K562 (cell line): ENCODE results near the gene TMEM63A. TPM values are rescaled to one million over a fixed set of nuclear protein-coding genes. Genes with fewer than 3 reads are reported as not detected.
A peak's percentile ranks its signal among the peaks of the same experiment; 100 is the strongest.

Experiments used
- ADNP ChIP-seq: fragments of 200-800 bp; sonication (Bioruptor generic); IDR thresholded peaks from 2 replicates; pipeline ENCODE4 v1.6.1; 2016; ENCODE audit warnings: missing genetic modification characterization, missing compliant biosample characterization
- BRCA1 ChIP-seq, 2 experiments: fragments of 450-650 bp in 1 of 2; sonication (generic) in 1 of 2; formaldehyde crosslinking in 1 of 2; IDR thresholded peaks; 2 replicates each; pipeline versions ENCODE4 v1.5.0 to v1.6.1; 2017 to 2020; ENCODE audit warnings: mild to moderate bottlenecking in 1 of 2, missing genetic modification reagents in 1 of 2
- CBX1 ChIP-seq: sonication (generic); IDR thresholded peaks from 2 replicates; pipeline ENCODE4 v1.6.1; 2016; ENCODE audit warnings: antibody characterized with exemption, low read depth, mild to moderate bottlenecking
- EGR1 ChIP-seq: fragments of 450-650 bp; conservative IDR thresholded peaks from 2 replicates; pipeline ENCODE4 v1.6.1; 2017; ENCODE audit warnings: mild to moderate bottlenecking
- GABPA ChIP-seq: fragments of 200-800 bp; sonication (Bioruptor generic); conservative IDR thresholded peaks from 2 replicates; pipeline ENCODE4 v1.6.1; 2016; ENCODE audit warnings: low read depth, missing genetic modification characterization, missing compliant biosample characterization
- KDM2B ChIP-seq: fragments of 250-450 bp; sonication (Bioruptor Pico); IDR thresholded peaks from 2 replicates; pipeline ENCODE4 v1.8.0; 2021; ENCODE audit warnings: mild to moderate bottlenecking, moderate library complexity
- MAZ ChIP-seq, 2 experiments: fragments of 450-650 bp in 1 of 2; sonication (generic) in 1 of 2; formaldehyde crosslinking; IDR thresholded peaks in 1 of 2; conservative IDR thresholded peaks in 1 of 2; 2 replicates each; pipeline versions ENCODE4 v1.4.0 to v1.5.0; 2020; ENCODE audit warnings: mild to moderate bottlenecking in 1 of 2, missing genetic modification reagents in 1 of 2
- NCOA4 ChIP-seq: fragments of 450-650 bp; IDR thresholded peaks from 2 replicates; pipeline ENCODE4 v1.6.1; 2018; ENCODE audit warnings: mild to moderate bottlenecking; ENCODE audit not compliant: partially characterized antibody
- NFIX ChIP-seq: fragments of 250-450 bp; sonication (Bioruptor Pico); IDR thresholded peaks from 2 replicates; pipeline ENCODE4 v1.4.0; 2020; ENCODE audit warnings: low read depth, mild to moderate bottlenecking, moderate library complexity
- PML ChIP-seq: IDR thresholded peaks from 2 replicates; pipeline ENCODE4 v1.6.1; 2012; ENCODE audit warnings: low read length, inconsistent platforms
- POLR2B ChIP-seq: fragments of 450-650 bp; IDR thresholded peaks from 2 replicates; pipeline ENCODE4 v1.6.1; 2018; ENCODE audit warnings: low read depth; ENCODE audit not compliant: partially characterized antibody
- PPARD ChIP-seq: fragments of 250-450 bp; sonication (Bioruptor Pico); IDR thresholded peaks from 2 replicates; pipeline ENCODE4 v1.8.0; 2022; ENCODE audit warnings: inconsistent platforms, mild to moderate bottlenecking, moderate library complexity
- PRDM10 ChIP-seq: fragments of 450-650 bp; IDR thresholded peaks from 2 replicates; pipeline ENCODE4 v1.6.1; 2018; ENCODE audit not compliant: partially characterized antibody
- RB1 ChIP-seq: fragments of 450-650 bp; IDR thresholded peaks from 2 replicates; pipeline ENCODE4 v1.6.1; 2017; ENCODE audit warnings: low read depth, mild to moderate bottlenecking
- RCOR1 ChIP-seq, 2 experiments: IDR thresholded peaks; 2 replicates each; pipeline ENCODE4 v1.6.1; 2012; ENCODE audit warnings: low read depth in 2 of 2, low read length in 2 of 2, borderline replicate concordance in 1 of 2, improper control_type of control experiment in 1 of 2
- SAFB ChIP-seq: fragments of 200-400 bp; formaldehyde crosslinking; IDR thresholded peaks from 2 replicates; pipeline ENCODE4 v1.6.1; 2017; ENCODE audit warnings: low read depth, low read length, borderline replicate concordance
- STAG1 ChIP-seq: sonication (generic); formaldehyde crosslinking; IDR thresholded peaks from 2 replicates; pipeline ENCODE4 v1.5.0; 2020; ENCODE audit warnings: missing genetic modification reagents, borderline replicate concordance
- VEZF1 ChIP-seq: fragments of 200-800 bp; sonication (Bioruptor generic); IDR thresholded peaks from 2 replicates; pipeline ENCODE4 v1.6.1; 2017; ENCODE audit warnings: missing genetic modification characterization, missing compliant biosample characterization
- YY1 ChIP-seq, 3 experiments: IDR thresholded peaks; 2 replicates each; pipeline ENCODE4 v1.6.1; 2011; ENCODE audit warnings: low read length in 2 of 3, mild to moderate bottlenecking in 2 of 3, moderate library complexity in 2 of 3, borderline replicate concordance in 1 of 3, control low read depth in 1 of 3, low read depth in 1 of 3; ENCODE audit not compliant: insufficient read depth in 3 of 3, insufficient replicate concordance in 2 of 3, control insufficient read depth in 1 of 3, insufficient read length in 1 of 3; ENCODE audit errors: extremely low read depth in 1 of 3
- ZBTB26 ChIP-seq: fragments of 450-650 bp; formaldehyde crosslinking; IDR thresholded peaks from 2 replicates; pipeline ENCODE4 v1.4.0; 2022; ENCODE audit warnings: missing genetic modification characterization
- ZNF431 ChIP-seq: sonication (generic); formaldehyde crosslinking; IDR thresholded peaks from 2 replicates; pipeline ENCODE4 v1.8.0; 2022; ENCODE audit warnings: mild to moderate bottlenecking, missing genetic modification reagents
- polyA plus RNA-seq, 8 experiments: library from polyadenylated mRNA; depleted of rRNA in 4 of 8; stranded (reverse) in 5 of 8; unstranded in 3 of 8; fragments of >200 nt; fragmentation: Nextera tagmentation in 2 of 8; fragmentation: Illumina TruSeq in 1 of 8; extraction: Ambion mirVana in 2 of 8; extraction: Trizol in 1 of 8; gene quantifications; 2 replicates each; pipeline versions ENCODE4 v1.2.1 to v1.2.3, GENCODE V29; 2011 to 2014; ENCODE audit warnings: inconsistent platforms in 1 of 8, missing spikeins in 1 of 8
- total RNA-seq, 7 experiments: library from RNA; depleted of rRNA in 6 of 7; stranded (reverse); fragments of >200 nt in 6 of 7; fragmentation: Illumina TruSeq in 2 of 7; extraction: Trizol in 2 of 7; gene quantifications; 2 replicates each; pipeline versions ENCODE4 v1.2.1 to v1.2.3, GENCODE V29; 2011 to 2021; ENCODE audit warnings: low replicate concordance in 1 of 7

Gene TMEM63A
- total and polyA plus RNA-seq, 9 of the 15 experiments (the other 6 are each of a cell fraction or from before 2014, with no cell fraction given) = 2.0 to 54.6 (median 17.5) TPM

- no peak for TF ChIP-seq PRDM10
- TF ChIP-seq NCOA4 = no peak
- no peak for TF ChIP-seq CBX1
- no peak for TF ChIP-seq BRCA1 (IDR thresholded peaks at IDR 0.05)
- TF ChIP-seq BRCA1 (CRISPR knock-in tag; IDR thresholded peaks at IDR 0.05) = peak; percentile 56; the same call in 1 of the 2 replicates
- TF ChIP-seq MAZ (CRISPR knock-in tag; conservative IDR thresholded peaks at IDR 0.05 in 1 of 2, IDR thresholded peaks at IDR 0.05 in 1 of 2) = peak; percentile 49 to 86; a peak in 3 of 4 replicates
- TF ChIP-seq EGR1 = 0 out of 2 replicates have a peak, but pooled peaks have one; percentile 22
- no peak for TF ChIP-seq NFIX
- TF ChIP-seq POLR2B = peak; percentile 22
- no peak for TF ChIP-seq GABPA
- 0 out of 2 replicates have a peak, but pooled peaks have one; percentile 28 for TF ChIP-seq PML
- TF ChIP-seq PPARD (CRISPR knock-in tag) = no peak
- TF ChIP-seq RCOR1 (IDR thresholded peaks at IDR 0.05; ENCODE audit: borderline replicate concordance in 1 of 2, low read depth in 2 of 2, low read length in 2 of 2) = peak in 1 of 2 experiments; percentile 57; a peak in 1 of 4 replicates
- peak in 1 of 3 experiments; percentile 17 for TF ChIP-seq YY1 (IDR thresholded peaks at IDR 0.05; ENCODE audit: borderline replicate concordance in 1 of 3, control insufficient read depth in 1 of 3, extremely low read depth in 1 of 3, insufficient read depth in 3 of 3, insufficient read length in 1 of 3, insufficient replicate concordance in 2 of 3, low read depth in 1 of 3, low read length in 2 of 3)
- TF ChIP-seq ZNF431 (CRISPR knock-in tag) = peak; percentile 45; the same call in 1 of the 2 replicates
- TF ChIP-seq STAG1 = peak; percentile 60; the same call in 1 of the 2 replicates
- TF ChIP-seq SAFB = no peak
- no peak for TF ChIP-seq ZBTB26
- TF ChIP-seq KDM2B (CRISPR knock-in tag) = no peak
- peak; percentile 61; the same call in 1 of the 2 replicates for TF ChIP-seq RB1
- peak; percentile 52; the same call in 1 of the 2 replicates for TF ChIP-seq VEZF1 (CRISPR knock-in tag)
- TF ChIP-seq ADNP (tag) = no peak
Observed at GRCh38 chr1:225845571-225846259, 36.5 kb downstream of the TMEM63A start (continued).
